GM19193 (cell line): ENCODE measurements around the gene IL21.

Experiments
- POLR2A ChIP-seq: IDR thresholded peaks from 4 replicates; pipeline ENCODE4 v1.6.1; 2011; ENCODE audit not compliant: insufficient read depth, insufficient read length; ENCODE audit errors: extremely low read depth

Gene IL21

GRCh38 chr4:122650148-122650547 lies 29.3 kb upstream of the IL21 start:
- no peak for TF ChIP-seq POLR2A

- TF ChIP-seq POLR2A: no peak
These were observed 26.8 kb upstream of the IL21 start for GRCh38 chr4:122647656-122648055.

- no peak for TF ChIP-seq POLR2A
These were observed 22.4 kb upstream of the IL21 start for GRCh38 chr4:122643257-122643656.

GRCh38 chr4:122639181-122639580 lies 18.3 kb upstream of the IL21 start:
- TF ChIP-seq POLR2A: no peak

- no peak for TF ChIP-seq POLR2A
These were observed 15.8 kb upstream of the IL21 start for GRCh38 chr4:122636697-122637096.

- TF ChIP-seq POLR2A: no peak
These were observed 14.3 kb upstream of the IL21 start for GRCh38 chr4:122635205-122635604.

- TF ChIP-seq POLR2A: no peak
These were observed 12.3 kb upstream of the IL21 start for GRCh38 chr4:122633211-122633610.

GRCh38 chr4:122632396-122633143 lies 11.7 kb upstream of the IL21 start:
- no peak for TF ChIP-seq POLR2A

GRCh38 chr4:122625156-122625555 lies 4.3 kb upstream of the IL21 start:
- TF ChIP-seq POLR2A: no peak

- no peak for TF ChIP-seq POLR2A
These were observed 3.3 kb upstream of the IL21 start for GRCh38 chr4:122624205-122624604.

- TF ChIP-seq POLR2A: no peak
These were observed 2.8 kb upstream of the IL21 start for GRCh38 chr4:122623637-122624166.

- no peak for TF ChIP-seq POLR2A
These were observed 1.5 kb upstream of the IL21 start for GRCh38 chr4:122622400-122622799.

GRCh38 chr4:122619611-122620010 lies 1.3 kb downstream of the IL21 start:
- TF ChIP-seq POLR2A: no peak

GRCh38 chr4:122617597-122618593 lies 3.0 kb downstream of the IL21 start:
- TF ChIP-seq POLR2A: no peak

- TF ChIP-seq POLR2A: no peak
These were observed 3.8 kb downstream of the IL21 start for GRCh38 chr4:122616915-122617596.

- no peak for TF ChIP-seq POLR2A
These were observed 6.2 kb downstream of the IL21 start for GRCh38 chr4:122614621-122615020.

GRCh38 chr4:122612540-122612939 lies 8.3 kb downstream of the IL21 start:
- TF ChIP-seq POLR2A: no peak
